Measurements from ENCODE around the gene RGS6.

DNA sequence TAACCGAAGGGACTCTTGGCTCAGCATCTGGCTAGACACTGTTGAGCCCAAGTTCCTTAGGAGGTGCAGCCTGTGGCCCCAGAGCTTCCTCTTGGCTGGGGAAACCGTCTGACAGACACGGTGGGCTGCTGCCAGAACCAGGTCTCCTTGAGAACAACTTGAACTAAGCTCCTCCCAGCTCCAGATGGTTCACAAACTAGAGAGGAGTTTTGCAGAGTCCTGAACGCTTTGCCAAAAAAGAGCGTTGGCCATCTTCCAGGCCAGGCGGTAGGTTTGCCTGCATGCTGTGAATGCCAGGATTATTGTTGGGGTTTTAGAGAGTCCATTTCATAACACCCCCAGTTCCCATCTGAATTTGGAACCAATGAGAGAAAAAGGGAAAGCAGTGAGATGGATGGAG lies 399.8 kb downstream of the RGS6 start:
- no peak for TF ChIP-seq CTBP1 (IDR thresholded peaks at IDR 0.05; ENCODE audit: borderline replicate concordance)
- TF ChIP-seq SP1 (IDR thresholded peaks at IDR 0.05): no peak
- TF ChIP-seq BHLHE40 (IDR thresholded peaks at IDR 0.05; ENCODE audit: borderline replicate concordance): no peak
- no peak for TF ChIP-seq TARDBP (IDR thresholded peaks at IDR 0.05)
- TF ChIP-seq FOXM1 (IDR thresholded peaks at IDR 0.05; ENCODE audit: borderline replicate concordance): no peak
- no peak for TF ChIP-seq FOXA1 (IDR thresholded peaks at IDR 0.05)
- no peak for TF ChIP-seq ELF4 (IDR thresholded peaks at IDR 0.05)
- TF ChIP-seq ARNT (IDR thresholded peaks at IDR 0.05): no peak
- no peak for TF ChIP-seq NFRKB (IDR thresholded peaks at IDR 0.05)
- no peak for TF ChIP-seq L3MBTL2 (conservative IDR thresholded peaks at IDR 0.05)
- TF ChIP-seq FOXK2 (IDR thresholded peaks at IDR 0.05): no peak
- no peak for TF ChIP-seq SUZ12 (IDR thresholded peaks at IDR 0.05)
- TF ChIP-seq HDGF (IDR thresholded peaks at IDR 0.05; ENCODE audit: borderline replicate concordance): no peak
- no peak for TF ChIP-seq ZNF384 (IDR thresholded peaks at IDR 0.05)
